ENCODE results near the gene SLCO2A1. TPM values are rescaled to one million over a fixed set of nuclear protein-coding genes. Genes with fewer than 3 reads are reported as not detected.

Gene SLCO2A1
- total RNA-seq, 1 experiment from 2014 or later: not detected

DNA sequence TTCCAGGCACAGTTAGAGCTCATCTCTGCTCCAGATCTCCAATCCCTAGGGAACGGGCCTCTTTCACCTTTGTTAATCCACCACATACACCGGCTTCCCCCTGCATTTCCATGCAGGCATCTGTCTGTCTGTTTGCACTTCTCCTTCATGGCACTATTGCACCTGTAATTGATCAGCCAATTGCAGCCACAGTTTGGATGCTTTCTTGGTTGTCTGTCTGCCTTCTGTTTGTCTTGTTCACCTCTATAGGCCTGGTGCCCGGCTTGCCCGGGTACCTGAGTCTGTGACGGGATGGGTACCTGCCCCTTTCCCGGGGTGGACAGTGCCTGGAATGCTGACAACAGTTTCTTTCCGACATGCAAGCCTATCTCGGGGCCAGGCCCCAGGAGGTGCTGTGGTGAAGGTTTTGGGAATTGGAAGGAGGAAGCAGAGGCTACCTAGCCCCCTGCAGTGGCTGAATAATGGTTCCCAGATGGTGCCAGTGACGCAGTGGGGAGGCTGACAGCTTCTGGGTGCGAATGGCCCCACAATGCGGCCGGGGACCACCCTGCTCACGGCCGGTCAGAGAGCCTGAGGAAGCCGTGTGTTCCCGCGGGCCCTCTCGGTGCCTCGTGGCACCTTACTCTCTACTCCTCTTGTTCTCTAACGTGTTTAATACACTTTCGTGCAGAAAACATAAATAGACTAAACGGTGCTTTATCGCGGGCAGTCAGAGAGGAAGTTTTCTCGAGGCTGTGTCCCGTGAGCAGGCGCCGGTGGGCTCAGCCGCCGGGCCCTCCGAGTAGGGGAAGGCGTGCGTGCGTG is 102.8 kb downstream of the SLCO2A1 start:
- Histone ChIP-seq H3K36me3 (ENCODE audit: insufficient read depth, low read length) (no peaks in the 10 kb centered on the region), H3K27me3 (ENCODE audit: low read length) (no peaks in the 10 kb centered on the region; the same call in 1 of the 2 replicates), H3K4me3 (ENCODE audit: low read length) (peak overlapping the region; percentile 57), H3K79me2 (ENCODE audit: low read length) (no peaks in the 10 kb centered on the region), H3K4me2 (ENCODE audit: low read depth, low read length, poor library complexity, severe bottlenecking) (peak overlapping the region; percentile 62), H2AFZ (ENCODE audit: low read length) (0 out of 2 replicates have a peak overlapping the region, but pooled peaks have one; percentile 26), H3K9ac (ENCODE audit: low read length) (peak overlapping the region; percentile 44; the same call in 1 of the 2 replicates), H3K9me2 (replicated peaks; ENCODE audit: insufficient read depth, low read length) (no peaks in the 10 kb centered on the region), H4K20me1 (ENCODE audit: insufficient read depth, low read depth, low read length) (no peaks in the 10 kb centered on the region), H3K9me3 (ENCODE audit: low read length) (no peaks in the 10 kb centered on the region), H3K27ac (ENCODE audit: low read length) (no peak overlapping the region), H3K4me1 (ENCODE audit: low read length) (peaks cover 9% of the 10 kb centered on the region)
- no peak for DNase-seq

DNA sequence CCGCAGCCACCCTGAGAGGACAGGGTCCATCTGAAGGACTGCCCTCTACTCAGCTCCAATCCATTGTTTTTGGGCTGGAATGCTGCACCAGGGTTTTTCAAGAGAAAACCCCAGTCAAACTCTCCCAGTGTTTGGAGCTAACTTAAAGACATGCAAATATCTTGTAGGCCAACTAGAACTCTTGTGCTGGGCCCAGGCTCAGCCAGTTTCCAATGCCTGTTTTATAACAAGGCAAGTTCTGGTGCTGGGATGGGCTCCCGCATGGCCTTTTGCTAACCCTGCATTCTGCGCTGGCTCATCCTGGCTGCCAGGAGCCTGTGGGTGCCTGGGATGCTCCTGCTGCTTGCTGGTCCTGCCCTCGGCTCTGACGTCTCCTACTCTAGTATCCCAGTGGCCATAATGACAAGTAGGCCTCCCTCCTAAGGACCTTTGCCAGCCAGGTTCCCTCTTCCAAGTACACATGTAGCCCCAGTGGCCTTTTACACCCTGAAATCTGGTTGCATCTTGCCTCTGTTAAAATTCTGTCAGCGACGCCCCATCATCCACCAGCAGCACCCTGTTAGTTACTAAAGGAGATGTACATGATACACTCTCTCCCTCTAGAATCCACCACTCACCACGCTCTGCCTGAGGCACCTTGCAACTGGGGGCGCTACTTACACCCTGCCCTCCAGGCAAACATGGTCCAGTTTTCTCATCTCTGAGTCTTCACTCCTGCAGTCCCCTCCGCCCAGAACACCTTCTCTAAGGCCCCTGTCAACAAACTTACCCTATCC is 103.6 kb downstream of the SLCO2A1 start:
- Histone ChIP-seq H3K9me3 (ENCODE audit: low read length) (no peaks in the 10 kb centered on the region), H3K9ac (ENCODE audit: low read length) (no peak overlapping the region), H4K20me1 (ENCODE audit: insufficient read depth, low read depth, low read length) (no peaks in the 10 kb centered on the region), H3K9me2 (replicated peaks; ENCODE audit: insufficient read depth, low read length) (no peaks in the 10 kb centered on the region), H3K4me1 (ENCODE audit: low read length) (peaks cover 9% of the 10 kb centered on the region), H3K27ac (ENCODE audit: low read length) (no peak overlapping the region), H2AFZ (ENCODE audit: low read length) (no peak overlapping the region), H3K79me2 (ENCODE audit: low read length) (no peaks in the 10 kb centered on the region), H3K4me2 (ENCODE audit: low read depth, low read length, poor library complexity, severe bottlenecking) (no peak overlapping the region), H3K36me3 (ENCODE audit: insufficient read depth, low read length) (no peaks in the 10 kb centered on the region), H3K27me3 (ENCODE audit: low read length) (no peaks in the 10 kb centered on the region; the same call in 1 of the 2 replicates), H3K4me3 (ENCODE audit: low read length) (no peak overlapping the region)
- no peak for DNase-seq

DNA sequence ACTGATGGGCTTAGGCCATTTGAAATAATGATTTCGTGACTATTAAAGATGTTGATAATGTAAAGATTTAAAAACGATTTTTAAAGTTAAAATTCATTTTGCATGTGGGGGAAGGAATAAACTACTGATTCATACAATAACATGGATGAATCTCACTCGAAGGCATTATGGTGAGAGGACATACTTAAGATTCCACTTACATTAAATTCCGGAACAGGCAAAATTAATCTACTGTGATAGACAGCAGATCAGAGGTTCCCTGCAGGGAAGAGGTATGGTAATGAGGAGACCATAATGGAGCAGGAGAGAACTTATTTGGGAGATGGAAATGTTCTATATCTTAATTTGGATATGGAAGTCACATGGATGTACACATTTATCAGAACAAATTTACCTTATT is 105.7 kb downstream of the SLCO2A1 start:
- DNase-seq: no peak
- no peak overlapping the region for H2AFZ ChIP-seq (ENCODE audit: low read length)
- H3K27me3 ChIP-seq (ENCODE audit: low read length): no peaks in the 10 kb centered on the region; the same call in 1 of the 2 replicates
- H3K9me3 ChIP-seq (ENCODE audit: low read length): no peaks in the 10 kb centered on the region
- H3K4me1 ChIP-seq (ENCODE audit: low read length): peaks cover 9% of the 10 kb centered on the region
- no peaks in the 10 kb centered on the region for H4K20me1 ChIP-seq (ENCODE audit: insufficient read depth, low read depth, low read length)
- no peak overlapping the region for H3K27ac ChIP-seq (ENCODE audit: low read length)
- H3K9ac ChIP-seq (ENCODE audit: low read length): no peak overlapping the region
- H3K9me2 ChIP-seq (replicated peaks; ENCODE audit: insufficient read depth, low read length): no peaks in the 10 kb centered on the region
- H3K36me3 ChIP-seq (ENCODE audit: insufficient read depth, low read length): no peaks in the 10 kb centered on the region
- no peak overlapping the region for H3K4me2 ChIP-seq (ENCODE audit: low read depth, low read length, poor library complexity, severe bottlenecking)
- H3K4me3 ChIP-seq (ENCODE audit: low read length): no peak overlapping the region
- no peaks in the 10 kb centered on the region for H3K79me2 ChIP-seq (ENCODE audit: low read length)

DNA sequence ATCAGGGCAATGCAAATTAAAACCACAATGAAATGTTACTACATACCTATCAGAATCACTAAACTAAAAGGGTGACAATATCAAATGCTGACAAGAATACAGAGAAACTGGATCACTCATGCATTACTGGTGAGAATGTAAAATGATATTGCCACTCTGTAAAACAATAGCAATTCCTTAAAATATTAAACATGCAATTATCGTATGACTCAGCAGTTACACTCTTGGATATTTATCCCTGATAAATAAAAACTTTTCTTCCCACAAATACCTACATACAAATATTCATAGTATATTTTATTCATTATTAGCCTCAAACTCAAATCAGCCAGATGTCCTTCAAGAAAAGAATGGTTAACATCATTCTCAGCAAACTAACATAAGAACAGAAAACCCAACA is 108.1 kb downstream of the SLCO2A1 start:
- no peaks in the 10 kb centered on the region; the same call in 1 of the 2 replicates for H3K27me3 ChIP-seq (ENCODE audit: low read length)
- H3K9me3 ChIP-seq (ENCODE audit: low read length): peaks cover 5% of the 10 kb centered on the region; the same call in 1 of the 2 replicates
- no peaks in the 10 kb centered on the region for H3K36me3 ChIP-seq (ENCODE audit: insufficient read depth, low read length)
- no peak for DNase-seq
- H3K9me2 ChIP-seq (replicated peaks; ENCODE audit: insufficient read depth, low read length): no peaks in the 10 kb centered on the region
- H4K20me1 ChIP-seq (ENCODE audit: insufficient read depth, low read depth, low read length): no peaks in the 10 kb centered on the region
- H3K4me2 ChIP-seq (ENCODE audit: low read depth, low read length, poor library complexity, severe bottlenecking): no peak overlapping the region
- H3K79me2 ChIP-seq (ENCODE audit: low read length): no peaks in the 10 kb centered on the region
- H3K4me3 ChIP-seq (ENCODE audit: low read length): no peak overlapping the region
- H3K4me1 ChIP-seq (ENCODE audit: low read length): no peaks in the 10 kb centered on the region
- H2AFZ ChIP-seq (ENCODE audit: low read length): no peak overlapping the region
- H3K27ac ChIP-seq (ENCODE audit: low read length): no peak overlapping the region
- H3K9ac ChIP-seq (ENCODE audit: low read length): no peak overlapping the region

DNA sequence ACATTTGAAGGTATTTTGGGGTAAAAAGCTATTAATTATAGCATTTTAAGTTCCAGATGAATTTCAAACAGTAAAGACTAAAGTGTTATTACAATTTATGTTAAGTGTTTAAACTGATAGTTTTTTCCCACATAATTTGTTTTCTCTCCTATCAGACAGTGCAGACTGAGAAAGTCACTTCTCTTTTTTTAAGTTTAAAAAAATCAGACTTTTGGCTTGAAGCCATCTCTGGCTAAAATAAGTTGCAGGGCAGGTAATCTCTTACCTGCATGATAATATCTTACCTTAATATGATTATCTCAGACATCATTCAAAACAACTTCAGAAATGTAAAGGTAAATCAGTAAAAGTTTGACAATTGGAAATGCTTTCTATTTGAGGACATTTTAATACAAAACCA is 112.6 kb downstream of the SLCO2A1 start:
- H4K20me1 ChIP-seq (ENCODE audit: insufficient read depth, low read depth, low read length): no peaks in the 10 kb centered on the region
- no peaks in the 10 kb centered on the region for H3K79me2 ChIP-seq (ENCODE audit: low read length)
- no peaks in the 10 kb centered on the region for H3K4me1 ChIP-seq (ENCODE audit: low read length)
- H3K9me3 ChIP-seq (ENCODE audit: low read length): peaks cover 5% of the 10 kb centered on the region; the same call in 1 of the 2 replicates
- no peak overlapping the region for H3K4me3 ChIP-seq (ENCODE audit: low read length)
- no peak overlapping the region for H3K9ac ChIP-seq (ENCODE audit: low read length)
- no peak overlapping the region for H2AFZ ChIP-seq (ENCODE audit: low read length)
- H3K9me2 ChIP-seq (replicated peaks; ENCODE audit: insufficient read depth, low read length): no peaks in the 10 kb centered on the region
- no peaks in the 10 kb centered on the region for H3K27me3 ChIP-seq (ENCODE audit: low read length)
- no peak for DNase-seq
- no peak overlapping the region for H3K27ac ChIP-seq (ENCODE audit: low read length)
- H3K36me3 ChIP-seq (ENCODE audit: insufficient read depth, low read length): no peaks in the 10 kb centered on the region
- no peak overlapping the region for H3K4me2 ChIP-seq (ENCODE audit: low read depth, low read length, poor library complexity, severe bottlenecking)

DNA sequence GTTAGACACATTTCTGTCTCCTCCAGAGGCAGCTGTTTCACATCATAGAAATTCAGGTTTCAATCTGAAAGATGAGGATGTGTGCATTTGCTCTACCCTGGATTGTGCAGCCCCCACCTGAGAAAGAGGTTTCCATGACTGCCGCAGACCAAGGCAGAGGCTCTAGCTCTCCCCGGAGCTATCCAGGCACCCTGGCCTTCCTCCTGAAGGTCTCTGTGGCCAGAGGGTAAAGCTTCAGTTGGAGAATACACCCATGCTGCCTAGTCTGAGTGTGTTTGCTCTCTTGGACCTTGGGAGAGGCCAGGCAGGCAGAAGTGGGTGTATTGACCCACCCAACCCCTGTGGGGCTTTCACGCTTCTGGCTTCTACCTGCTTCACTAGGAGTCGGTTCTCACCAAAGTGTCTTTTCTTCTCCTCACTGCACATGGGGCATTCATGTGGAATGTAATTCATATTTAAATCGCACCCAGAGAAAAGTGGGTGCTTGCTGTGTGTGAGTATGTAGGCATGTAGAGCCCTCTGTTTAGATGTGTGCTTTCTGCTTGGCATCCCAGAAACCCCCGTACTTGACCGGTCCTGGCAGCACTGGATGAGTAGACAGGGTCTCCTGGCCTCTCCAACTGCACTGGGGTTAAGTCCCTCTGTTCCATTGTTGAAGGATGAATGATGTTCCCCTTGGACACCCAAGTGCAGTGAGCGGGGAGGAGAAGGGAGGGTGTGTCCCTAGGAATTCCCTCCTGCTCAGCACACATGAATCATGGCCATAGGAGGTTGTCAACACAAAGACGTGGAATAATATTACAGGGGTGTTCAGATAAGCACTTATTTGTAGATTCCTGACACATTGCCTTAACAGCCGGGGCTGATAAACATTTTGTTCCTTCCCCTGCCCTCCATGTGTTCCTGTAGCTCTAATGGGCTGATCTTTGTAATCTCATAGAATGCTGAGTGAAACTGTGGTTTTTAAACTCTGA is 113.8 kb downstream of the SLCO2A1 start:
- H3K4me3 ChIP-seq (ENCODE audit: low read length): no peak overlapping the region
- no peak overlapping the region for H3K9ac ChIP-seq (ENCODE audit: low read length)
- DNase-seq: no peak
- no peaks in the 10 kb centered on the region for H3K4me1 ChIP-seq (ENCODE audit: low read length)
- no peaks in the 10 kb centered on the region for H3K79me2 ChIP-seq (ENCODE audit: low read length)
- no peaks in the 10 kb centered on the region for H3K9me2 ChIP-seq (replicated peaks; ENCODE audit: insufficient read depth, low read length)
- no peaks in the 10 kb centered on the region for H3K36me3 ChIP-seq (ENCODE audit: insufficient read depth, low read length)
- no peaks in the 10 kb centered on the region for H3K27me3 ChIP-seq (ENCODE audit: low read length)
- no peak overlapping the region for H3K4me2 ChIP-seq (ENCODE audit: low read depth, low read length, poor library complexity, severe bottlenecking)
- no peak overlapping the region for H2AFZ ChIP-seq (ENCODE audit: low read length)
- no peaks in the 10 kb centered on the region for H4K20me1 ChIP-seq (ENCODE audit: insufficient read depth, low read depth, low read length)
- H3K27ac ChIP-seq (ENCODE audit: low read length): no peak overlapping the region
- H3K9me3 ChIP-seq (ENCODE audit: low read length): peaks cover 5% of the 10 kb centered on the region; the same call in 1 of the 2 replicates

DNA sequence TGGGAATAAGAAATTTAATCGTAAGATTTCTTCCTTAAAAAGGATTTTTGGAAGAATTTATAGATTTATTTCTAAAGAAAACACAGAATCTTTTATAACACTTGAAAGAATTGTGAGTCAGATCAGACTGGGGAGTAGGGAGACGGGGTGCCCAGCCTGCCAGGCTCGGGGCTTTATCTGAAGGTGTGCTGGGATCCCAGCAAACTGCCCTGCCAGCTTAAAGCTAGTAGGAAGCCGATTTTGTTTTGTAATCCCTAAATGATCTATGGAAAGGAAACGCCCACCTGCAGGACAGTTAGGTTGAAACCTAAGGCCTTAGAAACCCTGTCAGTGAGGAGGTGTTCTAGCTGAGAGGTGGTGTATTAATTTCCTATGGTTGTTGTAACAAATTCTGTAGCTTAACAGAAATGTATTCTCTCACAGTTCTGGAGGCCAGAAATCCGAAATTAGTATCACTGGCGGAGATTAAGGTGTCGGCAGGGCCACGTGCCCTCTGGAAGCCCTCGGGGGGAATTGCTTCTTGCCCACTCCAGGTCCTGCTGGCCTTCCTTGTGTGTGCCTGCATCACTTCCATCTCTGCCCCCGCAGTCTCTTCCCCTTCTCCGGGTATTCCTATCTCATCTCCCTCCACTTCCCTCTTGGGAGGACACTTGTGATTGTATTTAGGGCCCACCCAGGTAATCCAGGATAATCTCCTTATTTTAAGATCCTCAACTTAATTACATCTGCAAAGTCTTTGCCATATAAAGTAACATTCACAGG is 114.7 kb downstream of the SLCO2A1 start:
- H3K9me2 ChIP-seq (replicated peaks; ENCODE audit: insufficient read depth, low read length): no peaks in the 10 kb centered on the region
- peaks cover 5% of the 10 kb centered on the region; the same call in 1 of the 2 replicates for H3K9me3 ChIP-seq (ENCODE audit: low read length)
- no peak overlapping the region for H3K4me2 ChIP-seq (ENCODE audit: low read depth, low read length, poor library complexity, severe bottlenecking)
- no peak for DNase-seq
- no peaks in the 10 kb centered on the region for H3K36me3 ChIP-seq (ENCODE audit: insufficient read depth, low read length)
- no peak overlapping the region for H2AFZ ChIP-seq (ENCODE audit: low read length)
- H4K20me1 ChIP-seq (ENCODE audit: insufficient read depth, low read depth, low read length): no peaks in the 10 kb centered on the region
- H3K79me2 ChIP-seq (ENCODE audit: low read length): no peaks in the 10 kb centered on the region
- H3K27ac ChIP-seq (ENCODE audit: low read length): no peak overlapping the region
- H3K4me1 ChIP-seq (ENCODE audit: low read length): no peaks in the 10 kb centered on the region
- H3K27me3 ChIP-seq (ENCODE audit: low read length): no peaks in the 10 kb centered on the region
- H3K9ac ChIP-seq (ENCODE audit: low read length): no peak overlapping the region
- H3K4me3 ChIP-seq (ENCODE audit: low read length): no peak overlapping the region
